Esophagus muscularis mucosa (tissue), 3 donors: Measurements from ENCODE around the gene PWWP2A.

Experiments used
- POLR2A ChIP-seq: fragments of 450-650 bp; IDR thresholded peaks from one replicate; pipeline ENCODE4 v1.6.1; 2017; ENCODE audit warnings: antibody characterized with exemption, moderate library complexity, mild to moderate bottlenecking, low read depth
- TF ChIP-seq, protein P1 (sequence below), 3 experiments: fragments of 200-600 bp in 2 of 3; fragments of 450-650 bp in 1 of 3; sonication (generic) in 2 of 3; IDR thresholded peaks; one replicate each; pipeline ENCODE4 v1.5.1; 2017 to 2019; ENCODE audit warnings: antibody characterized with exemption in 3 of 3, mild to moderate bottlenecking in 2 of 3, moderate library complexity in 1 of 3

DNA sequence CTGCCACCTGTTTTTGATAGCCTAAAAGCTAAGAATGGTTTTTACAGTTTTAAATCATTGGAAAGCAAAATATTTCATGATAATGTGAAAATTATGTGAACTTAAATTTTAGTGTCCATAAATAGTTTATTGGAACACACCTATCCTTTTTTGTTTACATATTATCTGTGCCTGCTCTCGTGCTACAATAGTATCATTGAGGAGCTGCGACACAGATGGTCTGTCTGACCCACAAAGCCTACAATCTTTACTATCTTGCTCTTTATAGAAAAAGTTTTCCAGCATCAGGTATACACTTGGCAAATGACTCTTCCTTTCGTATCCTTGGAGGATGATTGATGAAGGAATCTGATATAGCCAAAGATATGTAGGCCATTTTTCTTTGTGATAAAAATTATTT is 70.2 kb downstream of the PWWP2A start:
- TF ChIP-seq, protein P1, sequence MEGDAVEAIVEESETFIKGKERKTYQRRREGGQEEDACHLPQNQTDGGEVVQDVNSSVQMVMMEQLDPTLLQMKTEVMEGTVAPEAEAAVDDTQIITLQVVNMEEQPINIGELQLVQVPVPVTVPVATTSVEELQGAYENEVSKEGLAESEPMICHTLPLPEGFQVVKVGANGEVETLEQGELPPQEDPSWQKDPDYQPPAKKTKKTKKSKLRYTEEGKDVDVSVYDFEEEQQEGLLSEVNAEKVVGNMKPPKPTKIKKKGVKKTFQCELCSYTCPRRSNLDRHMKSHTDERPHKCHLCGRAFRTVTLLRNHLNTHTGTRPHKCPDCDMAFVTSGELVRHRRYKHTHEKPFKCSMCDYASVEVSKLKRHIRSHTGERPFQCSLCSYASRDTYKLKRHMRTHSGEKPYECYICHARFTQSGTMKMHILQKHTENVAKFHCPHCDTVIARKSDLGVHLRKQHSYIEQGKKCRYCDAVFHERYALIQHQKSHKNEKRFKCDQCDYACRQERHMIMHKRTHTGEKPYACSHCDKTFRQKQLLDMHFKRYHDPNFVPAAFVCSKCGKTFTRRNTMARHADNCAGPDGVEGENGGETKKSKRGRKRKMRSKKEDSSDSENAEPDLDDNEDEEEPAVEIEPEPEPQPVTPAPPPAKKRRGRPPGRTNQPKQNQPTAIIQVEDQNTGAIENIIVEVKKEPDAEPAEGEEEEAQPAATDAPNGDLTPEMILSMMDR (IDR thresholded peaks at IDR 0.05) = no peak
- TF ChIP-seq POLR2A = no peak
